ENCODE measurements around the gene CHD5. TPM values are rescaled to one million over a fixed set of nuclear protein-coding genes. Genes with fewer than 3 reads are reported as not detected.

CHD5 gene
- total RNA-seq, 1 experiment from 2014 or later = 1.6 TPM

GRCh38 chr1:6099297-6099696, 80.8 kb downstream of the CHD5 start:
- no peak overlapping the region for H4K5ac ChIP-seq (ENCODE audit: insufficient read length, low read depth, low read length)
- H3K9me3 ChIP-seq (ENCODE audit: control insufficient read depth, low read depth, low read length) = no peaks in the 10 kb centered on the region
- H3K4me1 ChIP-seq (ENCODE audit: insufficient read depth, low read length) = no peaks in the 10 kb centered on the region
- no peaks in the 10 kb centered on the region for H3K27me3 ChIP-seq (ENCODE audit: insufficient read depth, low read length)
- H4K20me1 ChIP-seq (ENCODE audit: control insufficient read depth, insufficient read depth, insufficient read length) = no peaks in the 10 kb centered on the region
- Mint-ChIP-seq H3K9me3 (no peaks in the 10 kb centered on the region; a peak in 1 of 5 replicates), H3K27me3 (ENCODE audit: low read depth) (no peaks in the 10 kb centered on the region), H3K36me3 (ENCODE audit: insufficient read depth in 1 of 3, low read depth in 3 of 3) (no peaks in the 10 kb centered on the region), H3K4me3 (no peak overlapping the region), H3K4me1 (peaks cover 0 to 8% of the 10 kb centered on the region in 2 experiments; a peak in 2 of 4 replicates), H3K27ac (no peak overlapping the region)
- H2BK120ac ChIP-seq (ENCODE audit: low read depth, low read length, poor library complexity, severe bottlenecking) = no peak overlapping the region
- H2BK12ac ChIP-seq (ENCODE audit: insufficient read length, low read depth, low read length) = no peak overlapping the region
- no peak overlapping the region for H2BK15ac ChIP-seq (ENCODE audit: low read depth, low read length)
- no peak overlapping the region for H3K4me2 ChIP-seq (ENCODE audit: insufficient read depth, insufficient read length, low read length)
- H2BK5ac ChIP-seq (ENCODE audit: insufficient read length, low read length) = no peak overlapping the region
- no peak overlapping the region for H3K9ac ChIP-seq (ENCODE audit: extremely low read depth, insufficient read length, low read length)
- no peak overlapping the region for H2BK20ac ChIP-seq (ENCODE audit: low read depth, low read length, poor library complexity, severe bottlenecking)
- no peak overlapping the region for H3T11ph ChIP-seq (ENCODE audit: low read length)
- no peaks in the 10 kb centered on the region for H3K79me1 ChIP-seq (ENCODE audit: insufficient read depth, low read depth, low read length, poor library complexity, severe bottlenecking)
- H2AFZ ChIP-seq (ENCODE audit: low read length) = no peak overlapping the region
- DNase-seq = no peak
- no peak overlapping the region for H3K18ac ChIP-seq (ENCODE audit: insufficient read length, low read depth, low read length)
- no peak overlapping the region for H4K91ac ChIP-seq (ENCODE audit: insufficient read length, low read depth, low read length)
- no peaks in the 10 kb centered on the region for H3K23me2 ChIP-seq (ENCODE audit: insufficient read length, low read depth, low read length, poor library complexity, severe bottlenecking)
- H3K23ac ChIP-seq (ENCODE audit: insufficient read length, low read depth, low read length) = no peak overlapping the region
- no peaks in the 10 kb centered on the region for H3K79me2 ChIP-seq (ENCODE audit: insufficient read depth, low read length)
- H2AK5ac ChIP-seq (ENCODE audit: insufficient read length, low read length) = no peak overlapping the region
- no peak overlapping the region for H3K56ac ChIP-seq (ENCODE audit: insufficient read length, low read depth, low read length)
- H3K14ac ChIP-seq (ENCODE audit: insufficient read depth, low read length) = no peak overlapping the region
- H3K4ac ChIP-seq (ENCODE audit: low read depth, low read length) = no peak overlapping the region
- no peak overlapping the region for H4K8ac ChIP-seq (replicated peaks; ENCODE audit: insufficient read length, low read depth, low read length)
- H3K27ac ChIP-seq (ENCODE audit: insufficient read length, low read depth, low read length) = no peak overlapping the region
- TF ChIP-seq, protein P1, sequence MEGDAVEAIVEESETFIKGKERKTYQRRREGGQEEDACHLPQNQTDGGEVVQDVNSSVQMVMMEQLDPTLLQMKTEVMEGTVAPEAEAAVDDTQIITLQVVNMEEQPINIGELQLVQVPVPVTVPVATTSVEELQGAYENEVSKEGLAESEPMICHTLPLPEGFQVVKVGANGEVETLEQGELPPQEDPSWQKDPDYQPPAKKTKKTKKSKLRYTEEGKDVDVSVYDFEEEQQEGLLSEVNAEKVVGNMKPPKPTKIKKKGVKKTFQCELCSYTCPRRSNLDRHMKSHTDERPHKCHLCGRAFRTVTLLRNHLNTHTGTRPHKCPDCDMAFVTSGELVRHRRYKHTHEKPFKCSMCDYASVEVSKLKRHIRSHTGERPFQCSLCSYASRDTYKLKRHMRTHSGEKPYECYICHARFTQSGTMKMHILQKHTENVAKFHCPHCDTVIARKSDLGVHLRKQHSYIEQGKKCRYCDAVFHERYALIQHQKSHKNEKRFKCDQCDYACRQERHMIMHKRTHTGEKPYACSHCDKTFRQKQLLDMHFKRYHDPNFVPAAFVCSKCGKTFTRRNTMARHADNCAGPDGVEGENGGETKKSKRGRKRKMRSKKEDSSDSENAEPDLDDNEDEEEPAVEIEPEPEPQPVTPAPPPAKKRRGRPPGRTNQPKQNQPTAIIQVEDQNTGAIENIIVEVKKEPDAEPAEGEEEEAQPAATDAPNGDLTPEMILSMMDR (conservative IDR thresholded peaks at IDR 0.05) = no peak
- no CpG with 5 or more reads among the region's 15 CpGs for WGBS (ENCODE audit: extremely low coverage, insufficient read length, low lambda C conversion rate)
